Hypothalamus (tissue), 51 donors: ENCODE results near the gene LYZL1.
"Not testable (repeated sequence)": the region's sequence is repeated elsewhere in the genome, so short reads cannot be mapped to it uniquely, and the experiment has no call there.

Source experiments
- DNase-seq, 51 donors: peaks; one replicate each; lab custom pipeline; 2025; lab: John Stamatoyannopoulos, UW

LYZL1 gene

GRCh38 chr10:29304264-29304994 lies 15.6 kb downstream of the LYZL1 start:
- peak in 42 of 51 donors; percentile 2 to 88 (median 36) for DNase-seq

- no peak for DNase-seq
Observed at GRCh38 chr10:29304995-29305335, 16.1 kb downstream of the LYZL1 start.

GRCh38 chr10:29306688-29307087 lies 17.8 kb downstream of the LYZL1 start:
- DNase-seq, result no peak

- not testable (repeated sequence) for DNase-seq
Observed at GRCh38 chr10:29308142-29308541, 19.3 kb downstream of the LYZL1 start.

GRCh38 chr10:29309465-29309864 lies 20.6 kb downstream of the LYZL1 start:
- DNase-seq, result no peak

- DNase-seq, result not testable (repeated sequence)
Observed at GRCh38 chr10:29310463-29310862, 21.6 kb downstream of the LYZL1 start.

- DNase-seq, result no peak
Observed at GRCh38 chr10:29313071-29313470, 24.2 kb downstream of the LYZL1 start.

GRCh38 chr10:29314726-29315125 lies 25.9 kb downstream of the LYZL1 start:
- DNase-seq, result no peak

- DNase-seq, result no peak
Observed at GRCh38 chr10:29315814-29316213, 26.9 kb downstream of the LYZL1 start.

- no peak for DNase-seq
Observed at GRCh38 chr10:29316308-29317026, 27.6 kb downstream of the LYZL1 start.

- no peak for DNase-seq
Observed at GRCh38 chr10:29317027-29317420, 28.2 kb downstream of the LYZL1 start.

GRCh38 chr10:29317423-29318021 lies 28.7 kb downstream of the LYZL1 start:
- no peak for DNase-seq

GRCh38 chr10:29318141-29319071 lies 29.5 kb downstream of the LYZL1 start:
- peak in 25 of 51 donors; percentile 1 to 50 (median 15) for DNase-seq

- DNase-seq, result no peak
Observed at GRCh38 chr10:29319205-29319781, 30.4 kb downstream of the LYZL1 start.

- not testable (repeated sequence) for DNase-seq
Observed at GRCh38 chr10:29320680-29321121, 31.8 kb downstream of the LYZL1 start.

- DNase-seq, result no peak
Observed at GRCh38 chr10:29321656-29322055, 32.8 kb downstream of the LYZL1 start.

GRCh38 chr10:29322918-29323317 lies 34.0 kb downstream of the LYZL1 start:
- no peak for DNase-seq

GRCh38 chr10:29323367-29323766 lies 34.5 kb downstream of the LYZL1 start:
- no peak for DNase-seq

- no peak for DNase-seq
Observed at GRCh38 chr10:29324220-29324841, 35.5 kb downstream of the LYZL1 start.

- DNase-seq, result no peak
Observed at GRCh38 chr10:29326299-29326698, 37.4 kb downstream of the LYZL1 start.
